Activated T-cell treated with anti-CD3 and anti-CD28 coated beads for 24 hours (primary cell): ENCODE measurements around the gene POLR1G.

Experiments used
- DNase-seq: peaks from one replicate; pipeline ENCODE4 v3.0.0-alpha.2; 2020; ENCODE audit warnings: low read depth

The POLR1G gene

DNA sequence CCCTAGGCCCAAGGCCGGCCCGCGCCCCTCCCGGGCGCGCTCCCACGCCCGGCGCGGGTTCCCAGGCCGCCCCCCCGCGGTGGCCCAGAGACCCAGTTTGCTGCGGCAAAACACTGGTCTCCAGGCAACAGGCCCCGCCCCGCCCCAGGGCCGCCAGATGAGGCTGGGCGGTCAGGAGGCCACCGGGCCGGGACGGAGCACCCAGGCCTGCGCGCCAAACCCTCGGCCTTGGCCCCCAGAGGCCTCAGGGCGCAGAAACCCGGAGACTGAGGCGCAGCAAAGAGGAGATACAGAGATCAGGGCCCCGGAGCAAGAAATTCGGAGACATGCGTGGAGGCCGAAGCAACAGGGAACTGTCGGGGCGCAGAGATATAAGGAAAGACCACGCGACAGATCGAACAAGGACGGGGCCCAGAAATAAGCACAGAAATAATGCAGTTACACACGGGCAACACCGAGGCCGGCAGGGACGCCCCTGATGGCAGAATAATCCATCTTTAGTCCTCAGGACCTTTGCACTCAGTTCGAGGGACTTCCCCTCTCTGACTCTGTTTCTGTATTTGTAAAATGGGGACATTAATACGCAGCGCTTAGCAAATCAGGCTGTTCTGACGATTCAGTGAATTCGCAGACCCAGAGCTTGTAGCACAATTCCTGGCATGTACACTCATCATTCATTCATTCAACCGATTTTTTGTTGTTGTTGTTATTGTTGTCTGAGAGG is 38.0 kb downstream of the POLR1G start:
- DNase-seq = peak; percentile 68

DNA sequence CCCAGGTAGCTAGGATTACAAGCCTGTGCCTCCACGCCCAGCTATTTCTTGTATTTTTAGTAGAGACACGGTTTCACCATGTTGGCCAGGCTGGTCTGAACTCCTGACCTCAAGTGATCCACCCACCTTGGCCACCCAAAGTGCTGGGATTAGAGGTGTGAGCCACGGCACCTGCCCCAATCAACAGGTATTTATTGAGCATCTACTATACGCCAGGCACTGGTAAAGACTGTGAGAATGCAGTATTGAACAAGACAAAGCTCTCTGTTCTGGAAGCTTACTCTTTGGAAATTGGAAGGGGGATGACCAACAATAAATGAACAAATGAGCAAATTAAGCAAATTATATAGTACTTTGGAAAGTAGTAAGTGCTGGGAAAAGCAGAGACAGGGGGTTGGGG is 38.7 kb downstream of the POLR1G start:
- DNase-seq = no peak

DNA sequence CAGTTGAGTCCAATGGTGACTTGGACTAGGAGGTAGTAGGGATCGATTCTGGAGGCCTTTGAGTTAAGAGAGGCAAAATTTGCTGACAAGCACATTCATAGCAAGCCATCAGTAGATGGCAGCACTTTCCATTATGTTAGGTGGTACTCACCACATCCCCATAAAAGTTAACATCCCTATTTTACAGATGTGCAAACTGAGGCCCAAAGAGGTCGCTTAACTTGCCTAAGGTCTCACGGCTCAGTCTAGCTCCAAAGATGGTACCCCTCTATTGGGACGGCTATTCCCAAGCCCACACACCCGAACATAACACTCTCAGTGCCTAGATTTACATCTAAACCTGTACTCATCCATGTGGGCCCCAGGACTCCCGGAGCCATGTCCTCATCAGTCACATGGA is 39.9 kb downstream of the POLR1G start:
- no peak for DNase-seq

DNA sequence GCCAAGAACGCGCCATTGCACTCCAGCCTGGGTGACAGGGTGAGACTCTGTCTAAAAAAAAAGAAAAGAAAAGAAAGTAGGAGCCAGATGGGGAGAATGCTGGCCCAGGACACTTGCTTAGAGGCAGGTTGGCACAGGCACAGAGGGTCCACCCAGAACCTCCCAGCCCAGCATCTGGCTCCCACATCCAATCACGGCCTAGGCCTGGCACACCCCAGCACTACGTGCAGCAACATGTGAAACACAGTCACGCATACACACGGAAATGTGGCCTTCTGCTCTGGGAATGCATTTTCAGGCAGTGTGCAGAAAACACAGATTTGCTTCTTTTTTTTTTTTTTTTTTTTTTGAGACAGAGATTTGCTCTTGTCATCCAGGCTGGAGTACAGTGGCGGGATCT is 40.5 kb downstream of the POLR1G start:
- no peak for DNase-seq

DNA sequence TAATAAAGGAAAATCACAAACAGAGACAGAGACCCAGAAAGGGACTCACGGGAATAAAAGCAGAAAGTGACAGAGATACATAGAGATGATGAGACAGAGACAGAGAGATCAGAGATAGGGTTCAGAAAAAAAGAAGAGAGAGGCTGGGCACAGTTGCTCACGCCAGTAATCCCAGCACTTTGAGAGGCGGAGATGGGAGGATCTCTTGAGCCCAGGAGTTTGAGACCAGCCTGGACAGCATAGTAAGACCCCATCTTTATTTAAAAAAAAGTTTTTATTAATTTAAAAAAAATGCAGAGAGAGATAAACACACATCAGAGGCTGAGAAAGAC is 41.9 kb downstream of the POLR1G start:
- no peak for DNase-seq

DNA sequence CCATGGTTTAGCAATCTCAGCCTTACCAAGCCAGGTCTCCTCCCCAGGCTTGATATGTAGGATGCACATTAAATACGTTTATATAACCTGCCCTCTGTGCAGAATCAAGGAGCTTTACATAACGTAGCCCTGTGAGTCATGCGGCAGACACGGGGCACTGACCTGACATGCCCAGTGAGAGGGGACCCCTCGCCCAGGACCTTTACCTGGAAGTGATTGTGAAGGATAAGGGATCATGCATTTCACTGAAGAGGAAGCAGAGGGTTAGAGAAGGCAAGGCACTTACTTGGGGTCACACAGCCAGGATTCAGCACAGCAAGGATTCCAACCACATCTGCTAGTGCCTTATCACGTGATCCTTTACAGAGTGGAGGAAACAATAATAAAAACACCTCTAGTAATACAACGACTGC is 42.4 kb downstream of the POLR1G start:
- DNase-seq = no peak

DNA sequence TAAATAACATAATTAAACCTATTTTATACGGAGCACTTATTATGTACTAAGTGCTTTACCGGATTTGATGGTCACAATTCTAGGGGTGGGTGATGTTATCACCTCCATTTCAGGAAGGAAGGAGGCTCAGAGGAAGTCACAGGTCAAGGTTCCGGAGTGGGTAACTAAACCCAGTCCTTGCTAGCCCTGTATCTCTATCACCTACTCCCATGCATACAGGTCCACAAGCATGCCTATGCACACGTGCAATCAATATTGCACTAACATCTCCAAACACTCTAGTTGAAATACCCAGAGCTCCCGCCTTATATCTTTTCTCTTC is 43.5 kb downstream of the POLR1G start:
- DNase-seq = no peak

DNA sequence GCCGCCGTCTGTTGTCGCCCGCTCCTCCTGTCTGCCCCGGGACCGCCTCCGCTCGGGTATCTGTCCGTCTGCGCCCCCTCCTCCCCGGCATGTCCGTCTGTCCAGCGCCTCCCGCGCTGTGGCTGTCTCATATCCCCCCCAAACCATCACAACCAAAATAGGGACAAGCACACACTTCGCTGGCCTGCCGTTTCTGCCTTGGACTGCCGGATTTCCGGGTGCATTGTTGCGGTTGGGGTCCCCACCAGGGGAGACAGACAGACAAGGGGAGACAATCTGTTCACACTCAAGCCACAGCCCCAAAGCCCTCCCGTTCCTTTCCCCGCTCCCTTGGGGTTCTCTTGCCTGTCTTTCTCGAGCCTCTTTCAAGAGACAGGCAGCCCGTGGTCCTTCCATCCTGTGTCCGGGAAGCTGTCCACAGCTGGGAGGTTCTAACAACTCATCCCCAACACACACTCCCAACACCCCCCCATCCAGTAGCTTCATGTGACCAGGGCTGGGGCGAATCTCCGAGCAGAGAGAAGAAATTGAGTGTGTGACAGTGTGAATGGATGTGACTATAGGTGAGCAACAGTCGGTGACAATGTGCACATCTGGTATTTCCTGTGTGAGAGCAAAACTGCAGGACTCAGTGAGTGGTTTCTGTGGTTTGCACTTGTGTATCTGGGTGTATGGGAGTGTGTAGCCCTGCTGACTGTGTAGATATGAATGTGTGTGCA is 44.8 kb downstream of the POLR1G start:
- no peak for DNase-seq

DNA sequence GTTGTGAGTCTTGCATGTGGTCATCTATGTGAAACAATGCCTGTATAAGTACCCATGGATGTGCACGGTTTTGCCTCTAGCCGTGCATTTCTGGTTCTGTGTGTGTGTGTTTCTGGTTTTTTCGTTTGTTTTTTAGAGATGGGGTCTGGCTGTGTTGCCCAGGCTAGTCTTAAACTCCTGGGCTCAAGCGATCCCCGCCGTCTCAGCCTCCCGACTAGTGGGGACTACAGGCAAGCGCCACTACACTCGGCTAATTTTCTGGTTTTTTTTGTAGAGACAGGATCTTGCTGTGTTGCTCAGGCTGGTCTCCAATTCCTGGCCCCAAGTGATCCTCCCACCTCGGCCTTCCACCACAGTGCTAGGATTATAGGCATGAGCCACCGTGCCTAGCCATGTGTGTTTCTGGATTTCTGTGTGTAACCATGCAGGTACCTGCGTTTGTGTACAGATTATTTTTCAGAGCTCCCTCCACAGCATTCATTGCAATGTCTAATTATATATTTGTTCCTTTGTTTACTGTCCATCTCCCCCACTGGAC is 45.5 kb downstream of the POLR1G start:
- DNase-seq = no peak

DNA sequence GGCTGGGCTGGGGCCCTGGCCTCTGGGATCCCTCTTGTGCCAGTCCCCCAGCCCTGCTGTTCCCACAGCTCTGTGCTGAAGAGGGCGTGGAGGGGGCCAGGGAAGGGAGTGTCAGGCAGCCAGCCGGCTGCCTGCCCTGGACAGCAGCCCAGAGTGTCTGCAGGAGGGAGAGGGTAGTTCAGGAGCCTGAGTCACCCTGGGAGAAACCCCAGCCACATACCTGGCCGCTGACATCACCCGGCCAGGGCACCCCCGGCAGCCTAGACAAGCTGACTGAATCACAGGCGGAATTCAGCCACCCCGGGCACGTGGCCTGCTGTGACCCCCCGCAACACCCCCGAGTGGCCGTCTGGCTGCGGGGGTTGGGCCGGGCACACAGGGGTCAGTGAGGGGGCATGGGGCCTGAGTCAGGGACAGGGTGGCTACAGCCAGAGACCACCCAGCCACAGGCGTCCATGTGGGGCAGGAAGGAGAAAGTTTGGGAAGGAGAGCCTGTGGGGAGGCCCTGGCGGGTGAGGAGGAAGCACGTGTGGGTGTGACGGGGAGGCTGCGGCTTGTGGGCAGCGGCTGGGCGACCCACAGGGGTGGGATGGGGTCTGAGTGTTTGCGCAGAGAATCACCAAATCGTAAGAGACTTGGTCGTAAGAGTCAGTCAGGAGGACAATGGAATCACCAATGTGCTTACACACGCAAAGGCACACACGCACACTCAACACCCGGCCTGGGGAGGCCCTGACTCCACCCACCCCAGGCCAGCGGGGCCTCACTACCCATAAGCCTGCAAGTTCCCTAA is 49.5 kb downstream of the POLR1G start:
- DNase-seq = no peak

DNA sequence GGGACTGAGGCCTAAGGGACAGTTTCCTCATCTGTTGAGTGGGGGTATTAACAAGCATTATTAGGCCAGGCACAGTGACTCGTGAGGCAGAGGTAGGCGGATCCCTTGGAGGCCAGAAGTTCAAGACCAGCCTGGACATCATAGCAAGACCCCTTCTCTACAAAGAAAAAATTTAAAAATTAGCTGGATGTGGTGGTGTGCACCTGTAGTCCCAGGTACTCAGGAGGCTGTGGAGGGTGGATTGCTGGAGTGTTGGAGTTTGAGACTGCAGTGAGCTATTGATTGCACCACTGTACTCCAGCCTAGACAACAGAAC is 50.0 kb downstream of the POLR1G start:
- DNase-seq = no peak

DNA sequence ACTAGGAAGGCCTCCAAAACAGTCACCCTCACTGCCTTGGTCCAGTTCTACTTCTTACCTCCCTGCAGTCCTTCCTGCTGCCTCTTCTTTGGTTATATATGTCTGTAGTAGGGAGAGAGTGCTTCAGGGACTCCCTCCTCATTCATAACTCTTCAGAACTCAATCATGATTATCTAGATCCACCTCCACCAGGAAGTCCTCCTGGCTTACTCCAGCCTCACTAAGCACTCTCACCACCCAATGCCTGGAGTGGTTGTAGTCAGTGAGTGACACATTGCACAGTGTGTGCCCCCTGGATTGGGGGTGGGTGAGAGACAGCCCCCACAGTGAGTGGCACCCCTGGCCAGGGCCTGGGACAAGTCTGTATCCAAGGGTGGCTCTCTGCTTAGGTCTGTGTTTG is 51.3 kb downstream of the POLR1G start:
- DNase-seq = no peak
